ENCODE results near the gene KCP.
"Not testable (repeated sequence)": the region's sequence is repeated elsewhere in the genome, so short reads cannot be mapped to it uniquely, and the experiment has no call there.

Gene KCP

DNA sequence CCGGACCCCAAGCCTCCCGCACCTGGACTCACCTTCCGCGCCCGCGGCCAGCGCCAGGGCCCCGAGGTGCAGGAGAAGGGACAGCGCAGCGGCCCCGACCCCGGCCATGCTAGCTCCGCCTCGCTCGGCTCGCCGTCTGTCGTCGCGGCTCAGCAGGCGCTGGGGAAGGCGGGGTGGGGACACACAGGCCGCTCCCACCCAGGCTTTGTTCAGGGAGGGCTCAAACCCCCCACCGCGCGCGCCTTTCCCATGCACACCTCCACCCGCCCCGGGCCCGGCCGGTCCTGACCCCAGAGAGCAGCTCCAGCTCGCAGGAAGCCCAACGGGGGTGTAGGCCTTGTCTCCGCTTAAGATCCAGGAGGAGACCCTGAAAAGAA lies at the start of gene KCP:
TSS of gene KCP (minus strand) at position 141 of the 377 bp plus-strand sequence. CDS start at position 108, 33 bp downstream.
- DNase-seq (ENCODE audit: low spot score), result no peak

DNA sequence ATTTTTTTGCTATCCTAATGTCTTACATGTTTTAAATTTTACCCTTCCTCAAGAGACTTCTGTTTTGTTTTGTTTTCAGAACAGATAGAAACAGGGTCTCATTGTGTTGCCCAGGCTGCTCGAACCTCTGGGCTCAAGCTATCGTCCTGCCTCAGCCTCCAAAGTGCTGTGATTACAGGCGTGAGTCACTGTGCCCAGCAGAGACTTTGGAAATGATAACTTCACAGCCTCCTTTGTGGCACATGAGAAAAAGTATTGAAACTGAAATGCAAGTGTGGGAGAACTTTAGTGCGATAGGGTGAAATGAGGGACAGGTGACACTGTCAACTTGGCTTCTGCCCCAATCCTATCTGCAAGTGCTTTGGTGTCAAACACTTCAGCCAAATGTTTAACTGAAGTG lies 48.8 kb upstream of the KCP start:
- no peak for DNase-seq (ENCODE audit: low spot score)

DNA sequence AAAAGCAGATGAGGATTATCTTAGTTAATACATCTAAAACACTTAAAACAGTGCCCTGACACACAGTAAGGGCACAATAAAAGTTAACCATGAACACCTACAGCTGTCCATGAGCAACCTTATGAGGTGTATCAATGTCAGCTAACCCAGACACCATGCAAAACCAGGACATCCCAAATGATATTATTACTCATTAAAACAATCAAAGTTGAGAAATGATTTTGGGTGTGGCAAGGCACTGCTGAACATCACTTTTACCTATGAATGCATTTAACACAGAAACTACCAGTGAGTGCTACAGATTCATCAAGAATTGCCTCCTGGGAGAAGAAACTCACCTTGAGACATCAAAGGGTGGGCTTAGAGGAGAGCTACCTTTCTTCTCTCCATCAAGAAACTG lies 45.5 kb upstream of the KCP start:
- no peak for DNase-seq (ENCODE audit: low spot score)

DNA sequence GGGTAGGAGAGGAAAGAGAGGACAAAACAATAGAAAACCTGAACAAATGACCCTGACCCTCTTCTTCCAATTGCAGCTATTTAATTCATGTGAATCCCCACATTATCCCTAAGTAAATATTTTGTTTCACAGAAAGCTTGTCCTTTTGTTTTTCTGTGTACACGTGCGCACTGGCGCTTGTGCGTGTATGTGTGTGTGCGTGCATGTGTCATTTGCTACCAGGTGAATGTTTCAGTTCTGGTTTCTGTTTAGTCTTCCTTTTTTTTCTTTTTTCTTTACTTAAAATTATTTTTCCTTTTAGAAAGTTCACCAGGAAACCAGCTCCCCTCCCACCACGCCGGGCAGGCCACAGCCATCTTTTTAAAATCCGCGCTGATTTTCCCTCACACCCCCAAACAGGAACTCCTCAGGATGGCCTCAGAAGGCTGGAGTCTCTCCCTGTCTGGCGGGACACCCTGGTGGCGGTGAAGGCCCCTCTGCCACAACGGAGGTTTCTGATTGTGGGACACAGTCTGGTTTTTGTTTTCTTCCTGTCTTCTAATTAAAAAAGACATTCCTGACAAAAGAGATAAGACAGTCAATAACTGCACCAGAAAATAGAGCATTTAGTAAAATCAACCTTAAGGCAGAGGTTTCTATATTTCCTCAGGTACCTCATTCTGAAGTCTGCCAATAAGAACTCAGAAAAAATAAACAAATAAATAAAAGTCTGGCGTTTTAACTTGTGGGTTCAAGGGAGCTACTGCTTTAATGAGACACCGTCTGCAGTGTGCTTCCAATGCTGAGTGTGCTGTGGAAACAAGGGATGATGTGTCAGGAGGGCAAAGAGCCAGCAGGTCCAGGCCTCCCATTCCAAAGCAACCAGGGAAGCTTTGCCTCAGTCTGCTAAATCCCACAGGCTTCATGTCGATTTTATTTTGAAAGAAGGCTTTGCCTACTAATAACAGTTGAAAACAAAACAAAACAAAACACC lies 44.6 kb upstream of the KCP start:
- DNase-seq (ENCODE audit: low spot score), result no peak

DNA sequence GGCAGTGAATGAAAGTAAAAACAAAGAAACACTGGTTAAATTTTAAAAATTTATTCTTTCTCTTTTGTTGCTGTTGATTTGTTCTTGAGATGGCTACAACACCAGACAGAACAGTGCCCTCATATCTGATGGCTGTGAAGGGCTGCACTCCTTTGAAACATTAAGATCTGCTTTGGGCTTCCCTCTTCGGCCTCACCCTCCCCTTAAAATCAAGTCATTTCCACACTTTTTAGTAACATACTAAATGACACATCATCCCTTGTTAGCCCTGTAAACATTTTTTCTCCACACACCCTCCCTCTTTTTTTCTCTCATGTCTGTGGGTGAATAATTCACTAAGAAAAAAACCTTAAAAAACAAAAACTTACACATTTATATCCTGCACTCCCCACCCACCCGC lies 43.6 kb upstream of the KCP start:
- DNase-seq (ENCODE audit: low spot score), result no peak

DNA sequence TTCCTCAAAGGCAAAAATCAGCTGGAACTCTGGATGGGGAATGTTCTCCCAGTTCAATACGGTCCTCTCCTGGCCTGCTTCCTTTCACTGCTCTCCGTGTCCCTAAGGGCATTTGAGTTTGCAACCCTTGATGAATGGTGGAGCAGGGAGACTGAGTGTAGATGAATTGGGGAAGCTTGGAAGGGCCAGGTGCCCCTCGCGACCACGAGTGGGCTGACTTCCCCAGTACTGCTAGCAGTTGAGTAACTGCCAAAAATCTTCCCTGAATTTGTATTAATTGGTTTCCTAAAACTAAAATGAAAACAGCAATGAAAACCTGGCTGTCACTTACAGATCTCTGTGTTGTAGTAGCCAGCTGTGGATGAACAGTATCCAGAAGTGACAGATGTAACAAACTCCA lies 40.8 kb upstream of the KCP start:
- no peak for DNase-seq (ENCODE audit: low spot score)

DNA sequence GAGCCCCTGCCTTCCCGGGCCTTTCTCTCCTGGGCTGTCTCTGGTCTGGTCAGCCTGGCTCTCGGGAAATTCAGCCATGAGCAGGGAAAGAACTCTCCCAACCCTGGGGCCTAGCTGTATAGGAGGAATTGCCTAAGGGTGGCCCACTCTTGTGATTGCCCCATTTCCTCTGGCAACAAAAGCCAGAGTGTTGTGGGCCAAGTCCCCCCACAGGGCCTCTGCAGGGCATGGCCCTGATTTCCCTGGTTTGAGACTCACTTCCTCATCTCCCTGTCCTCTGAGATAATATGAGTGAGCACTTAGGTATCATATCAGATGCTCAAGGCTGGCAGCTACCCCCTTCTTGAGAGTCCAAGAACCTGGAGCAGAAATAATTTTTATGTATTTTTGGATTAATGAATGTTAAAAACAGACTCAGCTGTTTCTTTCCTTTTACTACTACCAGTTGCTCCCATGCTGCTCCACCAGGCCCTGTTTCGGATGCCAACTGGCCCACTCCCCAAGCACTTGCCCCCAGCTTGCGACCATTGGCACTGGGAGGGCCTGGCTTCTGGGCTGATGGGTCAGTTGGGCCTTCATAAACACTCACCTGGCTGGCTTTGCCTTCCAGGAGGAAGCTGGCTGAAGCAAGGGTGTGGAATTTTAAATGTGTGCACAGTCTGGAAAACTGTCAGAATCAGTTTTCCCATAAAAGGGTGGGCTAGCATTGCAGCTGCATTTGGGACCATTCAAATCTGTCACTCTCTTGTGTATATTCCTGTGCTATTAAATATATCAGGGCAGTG lies 38.7 kb upstream of the KCP start:
- no peak for DNase-seq (ENCODE audit: low spot score)

DNA sequence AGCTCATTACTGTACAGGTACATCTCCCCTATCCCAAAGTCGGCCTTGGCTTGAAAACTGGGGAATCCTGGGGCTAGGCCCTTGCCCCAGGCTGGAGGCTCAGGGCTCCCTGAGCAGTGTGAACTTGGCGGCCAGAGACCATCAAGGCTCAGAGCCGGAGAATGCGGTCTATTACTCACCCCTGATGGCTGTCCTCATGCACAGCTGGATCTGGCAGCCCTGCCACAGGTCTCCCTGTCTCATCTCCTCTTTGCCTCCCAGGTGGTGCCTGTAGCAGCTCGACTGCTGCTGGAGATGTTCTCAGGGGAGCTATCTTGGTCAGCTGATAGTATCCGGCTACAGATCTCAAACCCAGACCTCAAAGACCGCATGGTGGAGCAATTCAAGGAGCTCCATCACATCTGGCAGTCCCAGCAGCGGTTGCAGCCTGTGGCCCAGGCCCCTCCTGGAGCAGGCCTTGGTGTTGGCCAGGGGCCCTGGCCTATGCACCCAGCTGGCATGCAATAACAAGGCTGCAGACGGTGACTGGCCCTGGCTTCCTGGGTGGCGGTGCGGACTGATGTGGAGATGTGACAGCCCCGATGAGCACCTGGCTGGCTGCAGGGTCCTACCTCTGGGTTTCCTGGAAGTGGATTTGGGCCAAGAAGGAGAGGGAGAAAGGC lies 37.9 kb upstream of the KCP start:
- DNase-seq (ENCODE audit: low spot score), result no peak

DNA sequence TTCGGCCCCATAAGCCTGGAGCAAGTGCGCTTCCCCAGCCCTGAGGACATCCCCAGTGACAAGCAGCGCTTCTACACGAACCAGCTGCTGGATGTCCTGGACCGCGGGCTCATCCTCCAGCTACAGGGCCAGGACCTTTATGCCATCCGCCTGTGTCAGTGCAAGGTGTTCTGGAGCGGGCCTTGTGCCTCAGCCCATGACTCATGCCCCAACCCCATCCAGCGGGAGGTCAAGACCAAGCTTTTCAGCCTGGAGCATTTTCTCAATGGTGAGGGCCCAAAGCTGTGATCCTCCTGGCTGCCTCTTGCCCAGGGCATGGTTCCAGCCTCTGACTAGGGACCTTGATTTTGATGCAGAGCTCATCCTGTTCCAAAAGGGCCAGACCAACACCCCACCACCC lies 37.3 kb upstream of the KCP start:
- no peak for DNase-seq (ENCODE audit: low spot score)

DNA sequence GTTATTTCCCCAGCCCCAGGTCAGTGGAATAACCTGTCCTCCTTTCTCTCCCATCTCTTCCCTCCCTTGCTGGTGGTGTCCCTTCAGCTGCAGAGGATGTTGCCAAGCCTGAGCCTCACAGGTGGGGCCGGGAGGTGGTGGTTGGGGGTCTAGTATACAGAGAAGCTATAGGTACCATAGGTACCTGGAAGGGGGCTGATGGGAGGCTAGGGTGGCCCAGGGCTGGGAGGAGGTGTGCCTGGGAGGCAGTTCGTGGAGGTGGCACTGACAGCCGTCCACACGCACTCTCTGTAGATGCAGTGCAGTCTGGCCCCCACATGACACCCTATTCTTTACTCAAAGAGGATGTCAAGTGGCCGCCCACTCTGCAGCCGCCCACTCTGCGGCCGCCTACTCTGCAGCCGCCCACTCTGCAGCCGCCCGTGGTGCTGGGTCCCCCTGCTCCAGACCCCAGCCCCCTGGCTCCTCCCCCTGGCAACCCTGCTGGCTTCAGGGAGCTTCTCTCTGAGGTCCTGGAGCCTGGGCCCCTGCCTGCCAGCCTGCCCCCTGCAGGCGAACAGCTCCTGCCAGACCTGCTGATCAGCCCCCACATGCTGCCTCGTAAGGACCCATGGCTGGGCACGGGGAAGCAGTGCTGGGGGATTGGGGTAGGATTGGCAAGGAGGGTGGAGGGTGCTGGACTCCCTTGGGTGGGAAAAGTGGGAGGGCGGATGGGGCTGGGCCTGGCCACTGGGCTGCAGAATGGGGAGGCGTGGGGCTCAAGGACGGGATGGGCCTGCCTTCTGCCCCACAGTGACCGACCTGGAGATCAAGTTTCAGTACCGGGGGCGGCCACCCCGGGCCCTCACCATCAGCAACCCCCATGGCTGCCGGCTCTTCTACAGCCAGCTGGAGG lies 36.7 kb upstream of the KCP start:
- no peak for DNase-seq (ENCODE audit: low spot score)

DNA sequence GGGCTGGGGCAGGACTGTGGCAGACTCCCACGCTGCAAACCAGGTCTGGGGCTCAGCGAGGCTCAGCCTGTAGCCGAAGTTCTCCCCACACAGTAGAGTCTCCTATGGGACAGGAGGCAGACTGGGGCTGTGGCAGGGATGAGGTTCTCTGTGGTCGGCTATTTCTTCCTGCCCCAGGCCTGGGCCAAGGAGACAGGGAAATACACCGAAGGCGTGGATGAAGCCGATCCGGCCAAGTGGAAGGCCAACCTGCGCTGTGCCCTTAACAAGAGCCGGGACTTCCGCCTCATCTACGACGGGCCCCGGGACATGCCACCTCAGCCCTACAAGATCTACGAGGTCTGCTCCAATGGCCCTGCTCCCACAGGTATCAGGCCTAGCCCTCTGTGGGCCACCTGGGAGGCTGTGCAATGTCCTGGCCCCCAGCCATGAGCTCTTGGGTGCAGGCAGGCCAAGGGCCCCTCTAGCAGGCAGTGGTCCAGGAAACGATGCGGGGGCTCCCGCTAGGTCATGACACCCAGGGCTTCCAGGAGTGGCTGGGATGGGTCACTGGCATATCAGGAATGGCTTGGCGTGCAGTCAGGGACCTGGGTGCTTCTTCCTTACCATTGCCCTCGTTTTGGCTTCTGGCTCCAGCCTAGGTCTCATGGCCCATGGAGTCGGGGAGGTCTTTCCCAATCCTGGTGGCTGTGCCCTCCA lies 35.3 kb upstream of the KCP start:
- no peak for DNase-seq (ENCODE audit: low spot score)

DNA sequence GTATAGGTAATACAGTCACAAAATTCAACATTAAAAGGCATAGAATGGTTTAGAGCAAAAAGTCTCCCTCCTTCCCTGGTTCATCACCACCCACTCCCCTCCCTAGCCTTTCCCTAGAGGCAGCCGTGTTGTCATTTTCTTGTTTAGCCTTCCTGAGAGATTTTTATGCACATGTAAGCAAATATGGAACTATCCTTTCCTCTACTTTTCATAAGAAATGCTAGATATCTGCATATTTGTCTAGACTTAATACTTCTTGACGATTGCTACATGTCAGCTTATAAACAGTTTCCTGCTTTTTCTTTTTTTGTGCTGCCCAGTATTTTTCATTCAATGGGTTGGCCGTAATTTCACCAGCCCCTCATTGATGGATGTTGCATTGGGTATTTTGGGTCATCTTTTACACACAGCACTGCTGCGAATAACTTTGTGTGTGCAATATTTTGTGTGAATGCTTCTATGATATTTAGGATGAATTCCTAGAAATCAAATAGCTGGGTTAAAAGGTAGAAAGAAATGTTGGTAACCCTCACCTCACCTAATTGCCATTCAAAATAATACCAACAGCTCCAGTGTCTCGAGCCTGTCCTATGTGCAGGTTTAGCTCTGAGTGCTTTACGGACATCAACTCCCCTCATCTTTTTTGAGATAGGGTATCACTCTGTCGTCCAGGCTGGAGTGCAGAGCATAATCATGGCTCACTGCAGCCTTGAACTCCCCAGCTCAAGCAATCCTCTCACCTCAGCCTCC lies 34.2 kb upstream of the KCP start:
- no peak for DNase-seq (ENCODE audit: low spot score)

DNA sequence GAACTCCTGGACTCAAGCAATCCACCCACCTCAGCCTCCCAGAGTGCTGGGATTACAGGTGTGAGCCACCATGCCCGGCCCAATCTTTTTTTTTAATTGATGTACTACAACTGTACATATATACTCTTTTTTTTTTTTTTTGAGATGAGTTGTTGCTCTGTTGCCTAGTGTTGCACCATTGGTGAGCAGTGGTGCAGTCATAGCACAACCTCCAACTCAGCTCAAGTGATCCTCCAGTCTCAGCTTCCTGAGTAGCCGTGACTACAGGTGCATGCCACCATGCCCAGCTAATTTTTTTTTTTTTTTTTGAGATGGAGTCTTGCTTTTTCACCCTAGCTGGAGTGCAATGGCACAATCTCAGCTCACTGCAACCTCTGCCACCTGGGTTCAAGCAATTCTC lies 32.7 kb upstream of the KCP start:
- not testable (repeated sequence) for DNase-seq (ENCODE audit: low spot score)

DNA sequence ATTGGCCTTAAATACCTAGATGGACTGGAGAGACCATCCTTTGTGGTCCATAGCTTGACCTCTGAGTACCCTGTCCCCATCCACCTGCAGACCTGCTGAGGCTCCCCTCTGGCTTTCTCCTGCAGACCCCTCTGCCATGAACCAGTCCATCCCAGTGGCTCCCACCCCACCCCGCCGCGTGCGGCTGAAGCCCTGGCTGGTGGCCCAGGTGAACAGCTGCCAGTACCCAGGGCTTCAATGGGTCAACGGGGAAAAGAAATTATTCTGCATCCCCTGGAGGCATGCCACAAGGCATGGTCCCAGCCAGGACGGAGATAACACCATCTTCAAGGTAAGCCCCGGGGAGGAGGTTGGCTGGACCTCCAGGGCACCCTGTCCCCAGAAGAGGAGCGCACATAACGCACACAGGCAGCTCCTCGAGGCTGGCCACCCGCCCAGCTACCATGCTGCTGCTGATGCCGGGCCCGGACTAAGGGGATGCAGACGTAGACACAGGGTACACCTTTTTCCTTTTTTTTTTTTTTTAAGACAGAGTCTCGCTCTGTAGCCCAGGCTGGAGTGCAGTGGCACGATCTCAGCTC lies 31.5 kb upstream of the KCP start:
- DNase-seq (ENCODE audit: low spot score), result no peak

DNA sequence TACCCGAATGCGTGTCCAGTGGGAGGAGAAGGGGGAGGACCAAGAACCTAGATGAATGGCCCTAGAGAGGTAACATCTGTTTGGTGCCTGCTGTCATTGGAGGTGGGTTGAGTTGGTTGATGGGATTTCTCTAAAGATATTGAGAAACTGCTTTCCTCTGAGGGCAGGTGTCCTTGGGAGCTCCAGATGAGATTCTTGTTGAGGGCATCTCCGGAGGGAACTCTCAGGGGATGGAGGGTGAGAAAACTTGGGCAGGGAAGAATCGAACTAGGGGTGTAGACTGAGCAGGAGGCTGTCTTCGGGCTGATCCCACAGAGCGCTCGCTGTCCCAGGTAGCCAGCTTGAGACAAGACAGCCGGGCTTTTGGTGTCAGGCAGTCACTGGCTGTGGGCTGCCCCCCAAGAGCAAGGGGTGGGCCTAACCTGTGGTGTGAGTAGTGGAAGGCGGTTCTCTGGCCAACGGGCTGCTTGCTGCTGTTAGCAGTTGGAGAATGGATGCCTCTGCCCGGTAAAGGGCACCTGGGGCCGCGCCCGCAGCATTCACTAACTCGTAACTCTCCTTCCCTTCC lies 30.9 kb upstream of the KCP start:
- no peak for DNase-seq (ENCODE audit: low spot score)

DNA sequence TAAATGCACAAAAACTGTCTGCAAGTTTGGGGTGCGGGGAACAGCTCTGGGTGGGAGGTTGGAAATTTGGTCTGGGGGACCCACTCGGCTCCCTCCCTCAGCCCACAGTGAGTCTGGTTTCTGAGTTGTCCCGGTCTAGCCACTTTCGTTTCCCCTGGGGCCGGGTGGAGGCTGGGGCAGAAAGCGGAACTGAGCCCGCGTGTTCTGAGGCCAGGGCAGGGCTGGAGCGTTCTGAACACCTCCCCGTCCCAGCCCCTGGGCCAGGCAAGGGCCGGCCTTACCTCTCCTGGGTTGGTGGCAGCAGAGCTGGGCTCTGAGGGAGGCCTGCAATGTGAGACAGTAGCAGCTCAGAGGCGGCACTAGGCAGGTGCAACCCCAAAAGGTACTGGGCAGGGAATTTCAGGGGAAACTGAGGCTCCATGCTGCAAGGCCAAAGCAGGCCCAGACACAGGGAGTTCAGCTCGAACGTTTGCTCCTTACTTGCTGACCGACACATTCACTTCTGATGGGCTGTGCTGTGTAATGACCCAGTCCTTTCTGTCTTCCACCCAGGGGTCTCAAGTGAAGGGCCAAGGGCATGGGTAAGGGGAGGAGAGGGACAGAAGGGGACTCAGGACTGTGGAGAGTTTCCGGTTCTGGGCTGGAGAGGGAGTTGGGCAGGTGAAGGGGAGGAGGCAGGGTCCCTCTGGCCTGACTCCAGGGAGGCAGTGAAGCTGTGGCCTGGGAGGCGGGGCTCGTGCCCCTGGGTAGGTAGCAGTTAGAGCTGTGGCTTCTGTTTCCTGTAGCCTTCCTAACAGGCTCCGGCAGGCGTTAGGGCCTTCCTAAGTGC lies 30.2 kb upstream of the KCP start:
- DNase-seq (ENCODE audit: low spot score), result no peak

DNA sequence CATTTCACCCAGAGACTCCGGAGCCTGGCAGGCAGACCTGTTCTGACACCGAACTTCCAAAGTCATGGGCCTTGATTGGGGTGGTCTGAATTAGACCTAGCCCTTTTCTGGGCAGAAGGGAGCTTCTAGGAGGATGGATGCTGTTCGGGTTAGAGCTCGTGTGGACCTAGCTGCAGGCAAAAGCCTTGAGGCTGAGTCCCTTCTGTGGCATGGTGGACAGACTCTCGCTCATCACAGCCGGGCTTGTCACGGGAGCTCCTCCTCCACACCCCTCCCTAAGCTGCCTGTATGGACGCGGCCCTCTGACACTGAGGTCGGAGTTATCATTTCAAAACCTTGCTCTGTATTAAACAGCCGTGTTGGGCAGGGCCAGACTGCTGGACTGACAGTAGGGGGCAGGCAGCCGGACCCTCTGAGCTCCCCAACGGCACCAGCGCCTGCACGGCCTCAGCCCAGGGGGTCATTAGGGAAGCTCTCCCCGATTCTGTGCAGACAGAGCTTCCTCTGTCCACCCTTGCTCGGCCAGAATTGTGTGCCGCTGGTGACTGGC lies 29.4 kb upstream of the KCP start:
- no peak for DNase-seq (ENCODE audit: low spot score)

All from RKO (cell line).